ENCODE results near the gene PRR35. TPM values are rescaled to one million over a fixed set of nuclear protein-coding genes. Genes with fewer than 3 reads are reported as not detected.

The PRR35 gene
- total and polyA plus RNA-seq, 2 experiments from 2014 or later = not detected

GRCh38 chr16:537415-538335, 22.5 kb upstream of the PRR35 start:
- 97% methylated on average over 60 of the region's 60 CpGs for WGBS, 2 experiments (ENCODE audit: low coverage in 1 of 2, low lambda C conversion rate in 2 of 2, missing lambda C conversion rate in 2 of 2)
- DNase-seq = no peak
- no peak overlapping the region for H2AFZ ChIP-seq
- H3K36me3 ChIP-seq (ENCODE audit: low read depth) = no peaks in the 10 kb centered on the region
- H3F3A ChIP-seq (ENCODE audit: insufficient read depth) = no peaks in the 10 kb centered on the region
- no peaks in the 10 kb centered on the region for H3K9me3 ChIP-seq (ENCODE audit: low read depth)
- no peak for TF ChIP-seq EZH2phosphoT487 (IDR thresholded peaks at IDR 0.05; ENCODE audit: insufficient read depth, low read depth)
- no peak for TF ChIP-seq EZH2 (IDR thresholded peaks at IDR 0.05; ENCODE audit: insufficient read depth, poor library complexity, severe bottlenecking)
- no peaks in the 10 kb centered on the region for H3K27me3 ChIP-seq (replicated peaks; ENCODE audit: insufficient read depth)
- peaks cover 7% of the 10 kb centered on the region for H3K4me1 ChIP-seq (ENCODE audit: insufficient read depth)
- H3K27ac ChIP-seq = no peak overlapping the region
- H3K9ac ChIP-seq = no peak overlapping the region
- H3K4me3 ChIP-seq = no peak overlapping the region
- peaks cover 100% of the 10 kb centered on the region for H3K79me2 ChIP-seq (ENCODE audit: insufficient read depth)
- no peaks in the 10 kb centered on the region for H3K9me2 ChIP-seq (ENCODE audit: insufficient read depth)
- in situ Hi-C loops (cut with MboI) = no loop called here
- H3K4me2 ChIP-seq (ENCODE audit: unreplicated experiment) = no peak overlapping the region
- H4K20me1 ChIP-seq (ENCODE audit: insufficient read depth) = no peaks in the 10 kb centered on the region

GRCh38 chr16:539901-540530, 20.2 kb upstream of the PRR35 start:
- no peaks in the 10 kb centered on the region for H3K36me3 ChIP-seq (ENCODE audit: low read depth)
- no peaks in the 10 kb centered on the region for H3F3A ChIP-seq (ENCODE audit: insufficient read depth)
- TF ChIP-seq EZH2 (IDR thresholded peaks at IDR 0.05; ENCODE audit: insufficient read depth, poor library complexity, severe bottlenecking) (no peak), EZH2phosphoT487 (IDR thresholded peaks at IDR 0.05; ENCODE audit: insufficient read depth, low read depth) (no peak)
- DNase-seq = peak; percentile 31
- no peak overlapping the region for H3K27ac ChIP-seq
- no peaks in the 10 kb centered on the region for H4K20me1 ChIP-seq (ENCODE audit: insufficient read depth)
- in situ Hi-C loops (cut with MboI) = no loop called here
- no peaks in the 10 kb centered on the region for H3K9me2 ChIP-seq (ENCODE audit: insufficient read depth)
- no peaks in the 10 kb centered on the region for H3K9me3 ChIP-seq (ENCODE audit: low read depth)
- H2AFZ ChIP-seq = no peak overlapping the region
- H3K4me2 ChIP-seq (ENCODE audit: unreplicated experiment) = no peak overlapping the region
- WGBS, 2 experiments (ENCODE audit: low coverage in 1 of 2, low lambda C conversion rate in 2 of 2, missing lambda C conversion rate in 2 of 2) = 87 to 89% methylated on average over 22 to 34 of the region's 34 CpGs
- no peak overlapping the region for H3K4me3 ChIP-seq
- H3K79me2 ChIP-seq (ENCODE audit: insufficient read depth) = peaks cover 97% of the 10 kb centered on the region
- no peaks in the 10 kb centered on the region for H3K27me3 ChIP-seq (replicated peaks; ENCODE audit: insufficient read depth)
- no peak overlapping the region for H3K9ac ChIP-seq
- peaks cover 4% of the 10 kb centered on the region for H3K4me1 ChIP-seq (ENCODE audit: insufficient read depth)

GRCh38 chr16:540645-541340, 19.4 kb upstream of the PRR35 start:
- Histone ChIP-seq H3K9me3 (ENCODE audit: low read depth) (no peaks in the 10 kb centered on the region), H3K79me2 (ENCODE audit: insufficient read depth) (peaks cover 97% of the 10 kb centered on the region), H3K36me3 (ENCODE audit: low read depth) (no peaks in the 10 kb centered on the region), H3K9ac (no peak overlapping the region), H3K4me3 (no peak overlapping the region), H2AFZ (no peak overlapping the region), H3K27me3 (replicated peaks; ENCODE audit: insufficient read depth) (no peaks in the 10 kb centered on the region), H3K9me2 (ENCODE audit: insufficient read depth) (no peaks in the 10 kb centered on the region), H3F3A (ENCODE audit: insufficient read depth) (no peaks in the 10 kb centered on the region), H3K4me1 (ENCODE audit: insufficient read depth) (no peaks in the 10 kb centered on the region), H4K20me1 (ENCODE audit: insufficient read depth) (no peaks in the 10 kb centered on the region), H3K27ac (no peak overlapping the region), H3K4me2 (ENCODE audit: unreplicated experiment) (no peak overlapping the region)
- no peak for DNase-seq
- WGBS, 2 experiments (ENCODE audit: low coverage in 1 of 2, low lambda C conversion rate in 2 of 2, missing lambda C conversion rate in 2 of 2) = 93 to 96% methylated on average over 23 to 29 of the region's 29 CpGs
- in situ Hi-C loops (cut with MboI) = no loop called here
- TF ChIP-seq EZH2phosphoT487 (IDR thresholded peaks at IDR 0.05; ENCODE audit: insufficient read depth, low read depth) = no peak
- no peak for TF ChIP-seq EZH2 (IDR thresholded peaks at IDR 0.05; ENCODE audit: insufficient read depth, poor library complexity, severe bottlenecking)
